HepG2 (cell line): Measurements from ENCODE around the gene MSI2. TPM values are rescaled to one million over a fixed set of nuclear protein-coding genes. Genes with fewer than 3 reads are reported as not detected.
A peak's percentile ranks its signal among the peaks of the same experiment; 100 is the strongest.

Experiments used
- CBX5 ChIP-seq: sonication (generic); formaldehyde crosslinking; IDR thresholded peaks from 2 replicates; pipeline ENCODE4 v1.4.0; 2020; ENCODE audit warnings: missing genetic modification reagents, borderline replicate concordance
- FOXA1 ChIP-seq, 2 experiments: fragments of 450-650 bp in 1 of 2; sonication (generic) in 1 of 2; formaldehyde crosslinking in 1 of 2; IDR thresholded peaks; 2 replicates each; pipeline versions ENCODE4 v1.4.0 to v1.6.1; 2016 to 2020; ENCODE audit warnings: missing genetic modification reagents in 1 of 2
- HNRNPK ChIP-seq: fragments of 200-400 bp; formaldehyde crosslinking; IDR thresholded peaks from 2 replicates; pipeline ENCODE4 v1.6.1; 2018; ENCODE audit warnings: low read length, low read depth, moderate library complexity, mild to moderate bottlenecking; ENCODE audit not compliant: poor library complexity, severe bottlenecking
- IRF2 ChIP-seq: IDR thresholded peaks from 2 replicates; pipeline ENCODE4 v1.6.1; 2018; ENCODE audit warnings: missing genetic modification reagents, missing compliant biosample characterization
- KDM1A ChIP-seq: IDR thresholded peaks from 2 replicates; pipeline ENCODE4 v1.6.1; 2016; ENCODE audit warnings: missing compliant biosample characterization
- KLF6 ChIP-seq: IDR thresholded peaks from 2 replicates; pipeline ENCODE4 v1.8.0; 2016; ENCODE audit warnings: missing biosample characterization, missing genetic modification reagents
- SP140L ChIP-seq: sonication (generic); formaldehyde crosslinking; IDR thresholded peaks from 2 replicates; pipeline ENCODE4 v1.4.0; 2020; ENCODE audit warnings: missing genetic modification reagents, borderline replicate concordance
- ZFX ChIP-seq: sonication (generic); formaldehyde crosslinking; IDR thresholded peaks from 2 replicates; pipeline ENCODE4 v1.4.0; 2020; ENCODE audit warnings: mild to moderate bottlenecking, low read depth, missing genetic modification reagents, moderate library complexity
- ZNF709 ChIP-seq: sonication (generic); formaldehyde crosslinking; IDR thresholded peaks from 2 replicates; pipeline ENCODE4 v1.5.0; 2020; ENCODE audit warnings: mild to moderate bottlenecking, missing genetic modification reagents
- polyA plus RNA-seq, 8 experiments: library from polyadenylated mRNA; depleted of rRNA in 3 of 8; stranded (reverse) in 7 of 8; unstranded in 1 of 8; fragments of >200 nt; fragmentation: Illumina TruSeq in 4 of 8; extraction: Trizol in 4 of 8; gene quantifications; 2 replicates each; pipeline versions ENCODE4 v1.2.1 to v1.2.3, GENCODE V29; 2011 to 2016; ENCODE audit warnings: low read depth in 4 of 8, missing spikeins in 1 of 8, mixed read lengths in 1 of 8; ENCODE audit not compliant: insufficient read depth in 1 of 8
- total RNA-seq, 5 experiments: library from RNA; depleted of rRNA; stranded (reverse); fragments of >200 nt; fragmentation: Illumina TruSeq; extraction: Trizol; gene quantifications; 2 replicates each; pipeline ENCODE4 v1.2.3, GENCODE V29; 2016; ENCODE audit warnings: low read depth in 1 of 5
- TF ChIP-seq, protein P1 (sequence below): sonication (generic); formaldehyde crosslinking; IDR thresholded peaks from 2 replicates; pipeline ENCODE4 v1.5.0; 2020; ENCODE audit warnings: mild to moderate bottlenecking, missing genetic modification reagents, borderline replicate concordance
- TF ChIP-seq, protein P2 (sequence below): sonication (generic); formaldehyde crosslinking; IDR thresholded peaks from 2 replicates; pipeline ENCODE4 v1.4.0; 2020; ENCODE audit warnings: missing genetic modification reagents, borderline replicate concordance
- TF ChIP-seq, protein P3 (sequence below): sonication (generic); formaldehyde crosslinking; IDR thresholded peaks from 2 replicates; pipeline ENCODE4 v1.9.0; 2021; ENCODE audit warnings: missing genetic modification reagents, mild to moderate bottlenecking, borderline replicate concordance
- TF ChIP-seq, protein P4 (sequence below), 2 experiments: sonication (generic) in 1 of 2; formaldehyde crosslinking in 1 of 2; IDR thresholded peaks; 2 replicates each; pipeline versions ENCODE4 v1.4.0 to v1.6.1; 2018 to 2020; ENCODE audit warnings: missing genetic modification reagents in 2 of 2, borderline replicate concordance in 1 of 2, low read depth in 1 of 2, mild to moderate bottlenecking in 1 of 2, missing biosample characterization in 1 of 2

Gene MSI2
- total and polyA plus RNA-seq, 2 of the 13 experiments (the other 11 are each of a cell fraction or from before 2014, with no cell fraction given), result 77.5 to 78.4 TPM

DNA sequence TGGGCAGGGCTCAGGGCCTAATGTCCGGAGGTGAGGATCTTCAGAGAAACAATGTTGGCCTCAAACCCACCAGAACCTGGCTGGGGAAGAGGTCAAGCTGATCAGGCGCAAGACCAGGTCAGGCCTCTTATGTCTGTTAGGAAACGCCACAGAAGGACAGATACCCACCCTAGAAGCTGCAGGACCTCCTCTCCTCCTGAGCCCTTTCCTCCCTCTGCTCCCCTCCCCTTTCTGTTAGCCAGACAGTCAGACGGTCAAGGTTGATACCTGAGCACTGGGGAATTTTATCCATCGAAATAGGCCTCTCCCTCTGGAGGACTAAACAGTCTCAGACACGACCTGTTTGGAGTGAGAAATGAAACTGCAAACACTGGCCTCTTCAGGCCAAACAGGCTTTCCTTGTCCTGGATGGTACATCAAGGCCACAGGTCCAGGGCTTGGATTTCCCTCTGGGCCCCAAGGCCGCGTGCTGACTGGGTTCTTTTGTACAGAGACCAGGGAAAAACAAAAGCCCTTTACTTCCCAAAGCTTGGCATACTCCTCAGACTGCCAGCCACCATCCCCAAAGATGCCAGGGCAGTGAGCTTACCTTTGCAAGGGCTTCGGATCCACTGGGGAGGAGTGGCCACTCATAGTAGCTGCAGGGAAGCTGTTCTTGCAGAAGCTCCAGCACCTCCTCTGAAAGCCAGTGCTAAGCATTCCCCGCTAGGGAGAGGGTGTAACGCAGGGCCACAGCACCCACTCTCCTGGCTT, 353.0 kb downstream of the MSI2 start (continued):
- TF ChIP-seq, protein P1, sequence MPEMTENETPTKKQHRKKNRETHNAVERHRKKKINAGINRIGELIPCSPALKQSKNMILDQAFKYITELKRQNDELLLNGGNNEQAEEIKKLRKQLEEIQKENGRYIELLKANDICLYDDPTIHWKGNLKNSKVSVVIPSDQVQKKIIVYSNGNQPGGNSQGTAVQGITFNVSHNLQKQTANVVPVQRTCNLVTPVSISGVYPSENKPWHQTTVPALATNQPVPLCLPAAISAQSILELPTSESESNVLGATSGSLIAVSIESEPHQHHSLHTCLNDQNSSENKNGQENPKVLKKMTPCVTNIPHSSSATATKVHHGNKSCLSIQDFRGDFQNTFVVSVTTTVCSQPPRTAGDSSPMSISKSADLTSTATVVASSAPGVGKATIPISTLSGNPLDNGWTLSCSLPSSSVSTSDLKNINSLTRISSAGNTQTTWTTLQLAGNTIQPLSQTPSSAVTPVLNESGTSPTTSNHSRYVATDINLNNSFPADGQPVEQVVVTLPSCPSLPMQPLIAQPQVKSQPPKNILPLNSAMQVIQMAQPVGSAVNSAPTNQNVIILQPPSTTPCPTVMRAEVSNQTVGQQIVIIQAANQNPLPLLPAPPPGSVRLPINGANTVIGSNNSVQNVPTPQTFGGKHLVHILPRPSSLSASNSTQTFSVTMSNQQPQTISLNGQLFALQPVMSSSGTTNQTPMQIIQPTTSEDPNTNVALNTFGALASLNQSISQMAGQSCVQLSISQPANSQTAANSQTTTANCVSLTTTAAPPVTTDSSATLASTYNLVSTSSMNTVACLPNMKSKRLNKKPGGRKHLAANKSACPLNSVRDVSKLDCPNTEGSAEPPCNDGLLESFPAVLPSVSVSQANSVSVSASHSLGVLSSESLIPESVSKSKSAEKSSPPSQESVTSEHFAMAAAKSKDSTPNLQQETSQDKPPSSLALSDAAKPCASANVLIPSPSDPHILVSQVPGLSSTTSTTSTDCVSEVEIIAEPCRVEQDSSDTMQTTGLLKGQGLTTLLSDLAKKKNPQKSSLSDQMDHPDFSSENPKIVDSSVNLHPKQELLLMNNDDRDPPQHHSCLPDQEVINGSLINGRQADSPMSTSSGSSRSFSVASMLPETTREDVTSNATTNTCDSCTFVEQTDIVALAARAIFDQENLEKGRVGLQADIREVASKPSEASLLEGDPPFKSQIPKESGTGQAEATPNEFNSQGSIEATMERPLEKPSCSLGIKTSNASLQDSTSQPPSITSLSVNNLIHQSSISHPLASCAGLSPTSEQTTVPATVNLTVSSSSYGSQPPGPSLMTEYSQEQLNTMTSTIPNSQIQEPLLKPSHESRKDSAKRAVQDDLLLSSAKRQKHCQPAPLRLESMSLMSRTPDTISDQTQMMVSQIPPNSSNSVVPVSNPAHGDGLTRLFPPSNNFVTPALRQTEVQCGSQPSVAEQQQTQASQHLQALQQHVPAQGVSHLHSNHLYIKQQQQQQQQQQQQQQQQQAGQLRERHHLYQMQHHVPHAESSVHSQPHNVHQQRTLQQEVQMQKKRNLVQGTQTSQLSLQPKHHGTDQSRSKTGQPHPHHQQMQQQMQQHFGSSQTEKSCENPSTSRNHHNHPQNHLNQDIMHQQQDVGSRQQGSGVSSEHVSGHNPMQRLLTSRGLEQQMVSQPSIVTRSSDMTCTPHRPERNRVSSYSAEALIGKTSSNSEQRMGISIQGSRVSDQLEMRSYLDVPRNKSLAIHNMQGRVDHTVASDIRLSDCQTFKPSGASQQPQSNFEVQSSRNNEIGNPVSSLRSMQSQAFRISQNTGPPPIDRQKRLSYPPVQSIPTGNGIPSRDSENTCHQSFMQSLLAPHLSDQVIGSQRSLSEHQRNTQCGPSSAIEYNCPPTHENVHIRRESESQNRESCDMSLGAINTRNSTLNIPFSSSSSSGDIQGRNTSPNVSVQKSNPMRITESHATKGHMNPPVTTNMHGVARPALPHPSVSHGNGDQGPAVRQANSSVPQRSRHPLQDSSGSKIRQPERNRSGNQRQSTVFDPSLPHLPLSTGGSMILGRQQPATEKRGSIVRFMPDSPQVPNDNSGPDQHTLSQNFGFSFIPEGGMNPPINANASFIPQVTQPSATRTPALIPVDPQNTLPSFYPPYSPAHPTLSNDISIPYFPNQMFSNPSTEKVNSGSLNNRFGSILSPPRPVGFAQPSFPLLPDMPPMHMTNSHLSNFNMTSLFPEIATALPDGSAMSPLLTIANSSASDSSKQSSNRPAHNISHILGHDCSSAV, result 0 out of 2 replicates have a peak, but pooled peaks have one; percentile 57
- TF ChIP-seq IRF2 (CRISPR knock-in tag), result peak; percentile 75; the same call in 1 of the 2 replicates
- TF ChIP-seq, protein P2, sequence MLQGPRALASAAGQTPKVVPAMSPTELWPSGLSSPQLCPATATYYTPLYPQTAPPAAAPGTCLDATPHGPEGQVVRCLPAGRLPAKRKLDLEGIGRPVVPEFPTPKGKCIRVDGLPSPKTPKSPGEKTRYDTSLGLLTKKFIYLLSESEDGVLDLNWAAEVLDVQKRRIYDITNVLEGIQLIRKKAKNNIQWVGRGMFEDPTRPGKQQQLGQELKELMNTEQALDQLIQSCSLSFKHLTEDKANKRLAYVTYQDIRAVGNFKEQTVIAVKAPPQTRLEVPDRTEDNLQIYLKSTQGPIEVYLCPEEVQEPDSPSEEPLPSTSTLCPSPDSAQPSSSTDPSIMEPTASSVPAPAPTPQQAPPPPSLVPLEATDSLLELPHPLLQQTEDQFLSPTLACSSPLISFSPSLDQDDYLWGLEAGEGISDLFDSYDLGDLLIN (CRISPR knock-in tag), result no peak
- TF ChIP-seq, protein P3, sequence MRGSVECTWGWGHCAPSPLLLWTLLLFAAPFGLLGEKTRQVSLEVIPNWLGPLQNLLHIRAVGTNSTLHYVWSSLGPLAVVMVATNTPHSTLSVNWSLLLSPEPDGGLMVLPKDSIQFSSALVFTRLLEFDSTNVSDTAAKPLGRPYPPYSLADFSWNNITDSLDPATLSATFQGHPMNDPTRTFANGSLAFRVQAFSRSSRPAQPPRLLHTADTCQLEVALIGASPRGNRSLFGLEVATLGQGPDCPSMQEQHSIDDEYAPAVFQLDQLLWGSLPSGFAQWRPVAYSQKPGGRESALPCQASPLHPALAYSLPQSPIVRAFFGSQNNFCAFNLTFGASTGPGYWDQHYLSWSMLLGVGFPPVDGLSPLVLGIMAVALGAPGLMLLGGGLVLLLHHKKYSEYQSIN (CRISPR knock-in tag), result no peak
- TF ChIP-seq CBX5 (CRISPR knock-in tag), result peak; percentile 84; the same call in 1 of the 2 replicates
- peak; percentile 94; the same call in 1 of the 2 replicates for TF ChIP-seq SP140L
- TF ChIP-seq FOXA1 (IDR thresholded peaks at IDR 0.05), result no peak
- peak; percentile 52; the same call in 1 of the 2 replicates for TF ChIP-seq FOXA1 (CRISPR knock-in tag; IDR thresholded peaks at IDR 0.05)
- TF ChIP-seq HNRNPK, result no peak
- TF ChIP-seq KDM1A (CRISPR knock-in tag), result peak; percentile 48
- TF ChIP-seq ZFX, result peak; percentile 81
- TF ChIP-seq KLF6 (CRISPR knock-in tag), result 0 out of 2 replicates have a peak, but pooled peaks have one; percentile 42
- TF ChIP-seq ZNF709, result peak; percentile 80; the same call in 1 of the 2 replicates
- TF ChIP-seq, protein P4, sequence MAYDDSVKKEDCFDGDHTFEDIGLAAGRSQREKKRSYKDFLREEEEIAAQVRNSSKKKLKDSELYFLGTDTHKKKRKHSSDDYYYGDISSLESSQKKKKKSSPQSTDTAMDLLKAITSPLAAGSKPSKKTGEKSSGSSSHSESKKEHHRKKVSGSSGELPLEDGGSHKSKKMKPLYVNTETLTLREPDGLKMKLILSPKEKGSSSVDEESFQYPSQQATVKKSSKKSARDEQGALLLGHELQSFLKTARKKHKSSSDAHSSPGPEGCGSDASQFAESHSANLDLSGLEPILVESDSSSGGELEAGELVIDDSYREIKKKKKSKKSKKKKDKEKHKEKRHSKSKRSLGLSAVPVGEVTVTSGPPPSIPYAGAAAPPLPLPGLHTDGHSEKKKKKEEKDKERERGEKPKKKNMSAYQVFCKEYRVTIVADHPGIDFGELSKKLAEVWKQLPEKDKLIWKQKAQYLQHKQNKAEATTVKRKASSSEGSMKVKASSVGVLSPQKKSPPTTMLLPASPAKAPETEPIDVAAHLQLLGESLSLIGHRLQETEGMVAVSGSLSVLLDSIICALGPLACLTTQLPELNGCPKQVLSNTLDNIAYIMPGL (CRISPR knock-in tag; IDR thresholded peaks at IDR 0.05; ENCODE audit: borderline replicate concordance in 1 of 2, low read depth in 1 of 2), result peak in 1 of 2 experiments; percentile 86; a peak in 2 of 4 replicates
